ENCODE results near the gene RWDD3.

Gene RWDD3

DNA sequence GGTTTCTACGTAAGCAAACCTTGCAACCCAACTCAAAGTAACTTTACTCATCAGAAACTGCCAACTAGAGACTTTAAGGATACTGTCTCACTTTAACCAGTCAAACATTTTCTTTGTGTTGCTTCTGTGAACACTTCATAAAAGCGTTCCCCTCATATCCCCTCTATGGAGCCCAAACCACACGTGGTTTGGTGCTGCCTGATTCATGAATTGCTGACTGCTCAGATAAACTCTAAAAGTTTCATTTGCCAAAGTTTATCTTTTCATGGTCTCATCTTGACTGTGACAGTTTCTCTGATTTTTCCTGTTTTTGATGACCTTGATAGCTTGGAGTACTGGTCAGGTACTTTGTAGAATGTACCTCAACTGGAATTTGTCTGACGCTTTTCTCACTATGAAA is 14.6 kb upstream of the RWDD3 start:
- H3K9me3 ChIP-seq (ENCODE audit: control insufficient read depth, insufficient read depth, low read length): no peaks in the 10 kb centered on the region; the same call in 1 of the 2 replicates
- no peak overlapping the region for H3K9ac ChIP-seq (ENCODE audit: low read depth, low read length)
- H3K36me3 ChIP-seq (ENCODE audit: insufficient read depth, low read length): no peaks in the 10 kb centered on the region
- H3K4me1 ChIP-seq (ENCODE audit: insufficient read depth, low read length): peaks cover 6% of the 10 kb centered on the region; the same call in 1 of the 2 replicates

DNA sequence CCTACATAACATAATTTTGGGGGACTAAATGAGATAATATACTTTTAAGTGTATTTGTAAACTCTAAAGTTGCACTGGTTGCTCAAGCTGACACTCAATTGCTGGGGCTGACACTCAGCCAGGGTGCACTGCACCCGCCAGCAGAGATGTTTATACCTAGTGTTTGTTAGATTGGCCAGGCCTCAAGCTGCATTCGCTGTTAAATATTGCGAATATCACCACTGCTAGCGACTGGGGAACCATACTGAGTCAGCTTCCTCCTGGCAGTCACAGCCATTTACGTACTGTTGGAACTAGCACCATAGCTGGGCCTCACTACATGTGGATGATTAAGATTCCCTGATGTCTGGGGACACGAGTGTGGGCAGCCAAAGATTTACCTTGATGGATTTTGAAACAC is 12.7 kb upstream of the RWDD3 start:
- peaks cover 6% of the 10 kb centered on the region; the same call in 1 of the 2 replicates for H3K4me1 ChIP-seq (ENCODE audit: insufficient read depth, low read length)
- H3K9ac ChIP-seq (ENCODE audit: low read depth, low read length): no peak overlapping the region
- H3K9me3 ChIP-seq (ENCODE audit: control insufficient read depth, insufficient read depth, low read length): no peaks in the 10 kb centered on the region; the same call in 1 of the 2 replicates
- H3K36me3 ChIP-seq (ENCODE audit: insufficient read depth, low read length): no peaks in the 10 kb centered on the region

DNA sequence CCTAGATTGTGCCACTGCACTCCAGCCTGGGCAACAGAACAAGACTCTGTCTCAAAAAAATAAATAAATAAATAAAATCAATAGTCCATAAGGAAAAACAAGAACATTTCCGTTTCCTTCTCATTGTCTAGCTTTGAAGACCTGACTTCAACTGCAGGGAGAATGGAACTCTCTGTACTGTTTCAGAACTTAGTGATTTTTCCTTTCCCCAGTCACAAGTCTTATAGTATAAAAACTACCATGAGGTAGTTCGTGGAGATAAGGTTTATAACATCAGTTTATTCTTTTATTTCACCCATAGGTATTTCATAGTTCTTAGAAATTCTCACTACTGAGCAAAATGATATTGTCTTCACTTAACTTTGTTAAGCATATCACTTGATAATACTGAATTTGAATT is 11.4 kb upstream of the RWDD3 start:
- Histone ChIP-seq H3K36me3 (ENCODE audit: insufficient read depth, low read length) (no peaks in the 10 kb centered on the region), H3K9ac (ENCODE audit: low read depth, low read length) (no peak overlapping the region), H3K9me3 (ENCODE audit: control insufficient read depth, insufficient read depth, low read length) (no peaks in the 10 kb centered on the region; the same call in 1 of the 2 replicates), H3K4me1 (ENCODE audit: insufficient read depth, low read length) (peaks cover 6% of the 10 kb centered on the region; the same call in 1 of the 2 replicates)

DNA sequence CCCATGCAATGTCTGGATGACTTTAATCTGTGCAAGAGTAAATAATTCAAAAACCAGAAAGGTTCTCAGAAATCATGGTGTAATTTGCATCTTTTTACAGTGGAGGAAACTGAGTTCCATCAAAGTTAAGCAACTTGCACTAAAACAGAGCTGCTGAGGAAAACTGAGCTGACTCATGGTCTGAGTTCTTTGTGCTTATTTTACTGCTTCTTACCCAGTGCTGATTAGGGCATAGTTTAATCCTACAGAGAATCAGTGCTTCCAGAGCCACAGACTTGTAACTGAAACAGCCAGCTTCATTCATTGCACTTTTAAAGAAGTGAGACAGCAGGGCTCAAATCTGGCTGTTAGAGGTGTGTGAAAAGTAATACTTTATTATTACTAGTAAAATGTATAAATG is 10.9 kb upstream of the RWDD3 start:
- no peak overlapping the region for H3K9ac ChIP-seq (ENCODE audit: low read depth, low read length)
- no peaks in the 10 kb centered on the region; the same call in 1 of the 2 replicates for H3K9me3 ChIP-seq (ENCODE audit: control insufficient read depth, insufficient read depth, low read length)
- no peaks in the 10 kb centered on the region for H3K36me3 ChIP-seq (ENCODE audit: insufficient read depth, low read length)
- peaks cover 6% of the 10 kb centered on the region; the same call in 1 of the 2 replicates for H3K4me1 ChIP-seq (ENCODE audit: insufficient read depth, low read length)

DNA sequence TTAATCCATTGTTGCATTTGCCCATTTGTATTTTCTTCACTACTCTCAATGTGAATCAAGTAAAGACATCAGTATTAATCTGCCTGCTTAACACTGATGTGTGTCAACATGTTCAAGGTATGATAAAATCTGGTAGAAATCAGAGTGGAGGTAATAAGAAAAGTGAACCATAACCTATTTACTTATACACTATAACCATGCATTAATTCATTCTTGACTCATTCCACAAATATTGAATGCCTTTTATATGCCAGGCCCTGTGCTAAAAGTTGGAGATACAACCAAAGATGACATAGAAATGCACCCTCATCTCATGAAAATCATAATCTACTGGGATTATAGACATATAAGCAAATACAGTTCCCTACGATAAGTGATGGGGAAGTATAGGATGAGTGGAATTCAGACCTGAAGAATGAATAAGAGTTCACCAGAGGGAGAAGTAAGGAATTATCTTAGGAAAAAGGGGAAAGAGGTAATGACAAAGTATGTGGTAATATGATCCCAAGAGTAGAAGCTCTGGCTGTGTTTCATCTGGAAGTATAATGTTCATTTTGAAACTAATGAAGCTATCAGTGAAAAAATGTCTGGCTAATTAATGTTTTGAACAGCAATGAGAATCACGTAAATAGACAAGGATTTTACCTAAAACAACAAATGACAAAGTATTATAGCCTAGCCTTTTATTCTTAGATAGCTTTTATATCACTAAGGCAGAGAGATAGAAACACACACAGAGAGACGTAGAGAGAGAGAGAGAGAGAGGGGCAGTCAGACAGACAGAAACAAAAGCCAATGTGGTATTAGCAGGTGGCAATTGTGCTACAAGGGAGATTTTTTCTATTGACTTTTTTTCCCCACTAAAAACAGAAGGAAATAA is 7.0 kb upstream of the RWDD3 start:
- Histone ChIP-seq H3K4me1 (ENCODE audit: insufficient read depth, low read length) (no peaks in the 10 kb centered on the region), H3K9me3 (ENCODE audit: control insufficient read depth, insufficient read depth, low read length) (no peaks in the 10 kb centered on the region), H3K9ac (ENCODE audit: low read depth, low read length) (no peak overlapping the region), H3K36me3 (ENCODE audit: insufficient read depth, low read length) (no peaks in the 10 kb centered on the region)

DNA sequence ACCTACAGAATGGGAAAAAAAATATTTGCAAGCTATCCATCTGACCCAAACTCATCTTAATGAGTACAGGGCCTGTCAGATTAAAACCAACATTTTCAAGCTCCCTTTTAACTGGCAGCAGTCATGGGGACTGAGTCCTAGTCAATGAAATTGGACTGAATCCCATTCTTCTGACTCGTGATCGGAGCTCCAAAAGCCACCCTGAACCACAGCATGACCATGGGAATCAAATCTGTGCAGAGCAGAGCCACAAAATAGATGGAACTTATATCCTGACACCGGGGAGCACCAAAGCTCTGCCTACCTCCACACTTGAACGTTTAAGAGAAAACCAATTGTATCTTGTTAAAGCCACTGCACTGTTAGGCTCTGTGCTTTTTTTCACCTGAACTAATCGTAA is 5.0 kb upstream of the RWDD3 start:
- no peak overlapping the region for H3K9ac ChIP-seq (ENCODE audit: low read depth, low read length)
- H3K36me3 ChIP-seq (ENCODE audit: insufficient read depth, low read length): no peaks in the 10 kb centered on the region
- no peaks in the 10 kb centered on the region for H3K4me1 ChIP-seq (ENCODE audit: insufficient read depth, low read length)
- H3K9me3 ChIP-seq (ENCODE audit: control insufficient read depth, insufficient read depth, low read length): no peaks in the 10 kb centered on the region

DNA sequence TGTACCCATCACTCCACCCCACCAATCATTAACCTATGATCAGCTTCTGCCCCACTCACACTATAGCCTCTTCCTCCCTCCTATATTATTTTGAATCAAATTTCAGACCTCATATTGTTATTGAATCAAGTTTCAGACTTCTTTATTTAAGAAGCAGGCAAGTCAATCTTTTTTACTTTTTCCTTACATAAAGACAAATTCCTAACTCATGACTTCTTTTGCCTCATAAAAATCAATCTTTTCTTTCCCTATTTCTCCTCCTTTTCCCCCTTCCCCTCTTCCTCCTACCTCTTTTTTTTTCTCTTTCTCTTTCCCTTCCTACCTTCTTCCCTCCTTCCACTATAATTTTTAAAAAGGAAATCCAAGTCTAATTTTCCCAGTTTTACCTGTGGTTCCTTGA is 4.3 kb upstream of the RWDD3 start:
- no peaks in the 10 kb centered on the region for H3K4me1 ChIP-seq (ENCODE audit: insufficient read depth, low read length)
- no peak overlapping the region for H3K9ac ChIP-seq (ENCODE audit: low read depth, low read length)
- no peaks in the 10 kb centered on the region for H3K36me3 ChIP-seq (ENCODE audit: insufficient read depth, low read length)
- no peaks in the 10 kb centered on the region for H3K9me3 ChIP-seq (ENCODE audit: control insufficient read depth, insufficient read depth, low read length)

DNA sequence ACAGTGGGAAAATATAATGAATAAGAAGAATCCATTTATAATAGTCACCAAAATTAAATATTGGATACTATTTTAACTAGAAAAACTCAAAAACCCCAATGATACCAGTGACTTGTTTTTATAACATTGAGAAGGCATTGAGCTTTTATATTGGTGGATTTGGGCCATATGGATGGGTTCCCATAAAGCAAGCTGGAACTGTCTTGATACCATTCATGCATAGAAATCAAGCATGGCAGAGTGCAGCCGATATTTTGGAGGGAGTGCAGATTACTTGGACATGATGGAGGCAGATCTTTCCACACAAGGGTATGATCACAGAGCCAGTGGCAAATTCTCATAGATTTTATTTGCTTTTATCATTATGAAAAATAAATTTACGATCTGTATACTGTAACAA is 3.8 kb upstream of the RWDD3 start:
- Histone ChIP-seq H3K9me3 (ENCODE audit: control insufficient read depth, insufficient read depth, low read length) (no peaks in the 10 kb centered on the region), H3K36me3 (ENCODE audit: insufficient read depth, low read length) (no peaks in the 10 kb centered on the region), H3K9ac (ENCODE audit: low read depth, low read length) (no peak overlapping the region), H3K4me1 (ENCODE audit: insufficient read depth, low read length) (no peaks in the 10 kb centered on the region)

DNA sequence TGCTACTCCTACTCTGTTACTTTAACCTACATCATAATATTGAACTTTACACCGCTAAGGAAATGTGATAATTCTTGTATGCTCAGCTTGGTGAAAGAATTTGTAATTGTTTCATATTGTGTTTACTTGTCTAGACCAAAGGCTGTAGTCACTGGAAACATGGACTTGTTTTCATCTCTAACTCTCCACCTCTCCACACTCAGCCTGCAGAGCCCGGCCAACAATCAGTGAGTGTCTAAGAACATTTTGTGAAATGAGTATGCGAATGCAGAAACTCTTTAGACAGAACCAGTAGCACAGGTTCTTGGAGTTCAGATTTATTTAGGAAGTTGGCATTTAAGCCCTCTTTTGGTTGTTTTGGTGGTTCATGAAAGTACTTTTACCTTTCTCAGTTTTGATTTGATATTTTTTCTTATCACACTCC is 3.2 kb upstream of the RWDD3 start:
- Histone ChIP-seq H3K9ac (ENCODE audit: low read depth, low read length) (no peak overlapping the region), H3K4me1 (ENCODE audit: insufficient read depth, low read length) (no peaks in the 10 kb centered on the region), H3K9me3 (ENCODE audit: control insufficient read depth, insufficient read depth, low read length) (no peaks in the 10 kb centered on the region), H3K36me3 (ENCODE audit: insufficient read depth, low read length) (no peaks in the 10 kb centered on the region)

DNA sequence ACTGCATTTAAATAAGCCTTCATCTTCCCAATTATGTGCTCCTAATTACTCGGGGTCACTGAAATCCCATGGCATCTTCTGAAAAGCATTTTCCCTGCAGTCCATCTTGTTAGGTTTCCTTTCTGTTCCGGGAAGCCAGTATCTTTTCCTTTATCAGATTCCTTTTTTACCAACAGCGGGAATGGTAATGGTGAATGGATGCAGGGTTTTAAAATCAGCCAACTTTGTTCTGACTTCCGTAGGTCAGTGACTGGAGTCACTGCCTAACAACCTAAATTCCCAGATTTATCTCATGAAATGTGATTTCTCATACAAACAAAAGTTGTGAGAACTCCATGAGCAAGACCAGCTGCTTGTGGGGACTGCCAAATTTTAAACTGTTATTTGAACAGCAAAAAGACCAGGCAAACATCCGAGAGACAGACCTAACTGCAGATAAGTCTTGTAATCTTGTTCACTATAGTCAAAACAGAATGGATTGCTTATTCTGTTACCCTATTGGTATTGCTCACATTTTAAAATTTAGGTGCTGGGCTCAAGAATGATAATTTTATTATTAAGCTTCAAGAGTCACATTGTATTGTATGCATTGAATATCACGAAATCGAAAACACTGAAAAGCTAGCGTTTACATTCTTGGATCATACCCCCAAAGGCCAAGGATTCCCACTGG is 1.2 kb upstream of the RWDD3 start:
- no peaks in the 10 kb centered on the region for H3K4me1 ChIP-seq (ENCODE audit: insufficient read depth, low read length)
- no peaks in the 10 kb centered on the region for H3K9me3 ChIP-seq (ENCODE audit: control insufficient read depth, insufficient read depth, low read length)
- H3K9ac ChIP-seq (ENCODE audit: low read depth, low read length): peak overlapping the region; percentile 94; the same call in 1 of the 2 replicates
- no peaks in the 10 kb centered on the region for H3K36me3 ChIP-seq (ENCODE audit: insufficient read depth, low read length)

DNA sequence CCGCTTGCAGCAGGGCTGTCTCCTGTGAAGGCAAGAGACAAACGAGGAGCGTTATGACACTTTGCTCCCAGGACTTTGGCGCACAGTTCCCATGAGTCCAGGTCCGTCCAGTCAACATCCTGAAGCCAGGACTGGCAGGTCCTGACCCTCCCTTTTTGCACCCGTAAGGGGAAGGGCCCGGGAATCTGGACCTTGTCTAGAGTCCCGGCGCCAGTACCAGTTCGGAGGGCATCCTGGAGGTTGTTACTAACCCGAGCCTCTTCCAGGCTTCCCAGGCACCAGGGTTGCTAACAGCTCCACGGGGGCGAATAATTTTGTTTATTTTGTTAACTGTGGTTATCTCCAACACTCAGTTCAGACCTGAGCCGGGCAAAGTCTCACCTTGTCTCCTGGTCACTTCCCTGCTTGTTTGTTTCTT is 682 bp upstream of the RWDD3 start:
- Histone ChIP-seq H3K9me3 (ENCODE audit: control insufficient read depth, insufficient read depth, low read length) (no peaks in the 10 kb centered on the region), H3K9ac (ENCODE audit: low read depth, low read length) (peak overlapping the region; percentile 94; the same call in 1 of the 2 replicates), H3K36me3 (ENCODE audit: insufficient read depth, low read length) (no peaks in the 10 kb centered on the region), H3K4me1 (ENCODE audit: insufficient read depth, low read length) (no peaks in the 10 kb centered on the region)

DNA sequence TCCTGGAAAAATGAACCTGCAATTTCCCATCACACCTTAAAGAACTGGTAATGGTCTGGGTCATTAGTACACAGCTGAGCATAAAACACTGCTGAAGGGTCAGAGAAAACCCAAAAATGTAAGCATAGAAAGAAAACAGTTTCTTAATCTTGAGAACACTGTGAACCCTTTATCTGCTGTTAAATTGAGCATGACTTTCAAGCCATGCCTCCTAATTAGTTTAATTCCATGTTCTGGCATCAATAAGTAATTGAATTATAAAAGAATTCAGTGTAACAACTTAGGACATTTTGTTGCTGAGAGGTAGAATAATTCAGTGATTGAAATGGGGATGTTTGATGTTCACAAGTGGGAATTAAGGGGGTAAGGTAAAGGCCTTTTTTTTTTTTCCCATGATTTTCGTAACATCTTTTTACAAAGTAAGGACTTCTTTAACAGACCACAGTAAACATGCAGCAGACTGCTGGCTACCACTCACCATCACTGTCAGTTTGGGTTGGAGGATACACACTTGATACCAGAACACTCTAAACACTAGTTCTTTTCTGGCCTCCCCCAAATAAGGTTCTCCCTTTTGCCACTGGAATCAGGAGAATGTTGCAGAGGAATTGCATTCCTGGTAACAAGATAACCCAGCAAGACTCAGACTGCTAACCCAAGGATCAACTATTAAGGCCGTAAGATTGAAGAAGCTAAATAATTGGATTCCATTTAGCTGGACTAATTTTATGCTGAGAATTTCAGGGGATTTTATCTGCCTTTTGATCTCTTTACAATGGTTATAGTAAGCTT is 3.0 kb downstream of the RWDD3 start:
- no peak overlapping the region for H3K9ac ChIP-seq (ENCODE audit: low read depth, low read length)

DNA sequence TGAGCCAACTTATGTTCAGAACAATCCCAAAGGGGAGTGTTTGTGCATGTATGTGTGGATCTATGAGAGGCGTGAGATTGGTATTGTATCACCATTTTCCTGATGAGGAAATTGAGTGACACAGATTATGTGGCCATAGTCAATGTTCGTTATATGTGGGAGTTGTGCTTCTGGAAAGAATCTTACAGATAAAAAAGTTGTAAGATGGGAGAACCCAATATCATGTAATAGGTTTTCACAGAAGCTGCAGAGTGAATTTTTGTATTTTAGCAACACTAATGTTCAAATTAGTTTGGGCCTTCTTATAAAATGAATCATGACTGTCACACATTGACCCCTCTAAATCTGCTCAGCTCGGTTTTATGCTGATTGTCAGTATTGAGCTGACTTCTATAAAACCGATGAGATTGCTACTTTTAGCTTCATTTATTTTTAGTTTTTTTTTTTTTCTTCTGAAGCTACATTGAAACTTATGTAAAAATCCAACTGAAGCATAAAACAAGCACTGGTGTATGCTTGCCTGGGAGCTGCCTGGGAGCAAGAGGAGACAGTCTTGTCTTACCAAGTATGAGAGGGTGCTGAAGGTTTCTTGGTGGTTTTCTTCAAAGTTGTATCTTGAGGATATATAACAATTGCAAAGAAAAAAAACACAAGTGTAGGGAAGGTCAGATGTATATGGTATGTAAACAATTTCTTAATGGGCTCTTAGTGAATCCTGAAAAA is 4.1 kb downstream of the RWDD3 start:
- Histone ChIP-seq H3K9ac (ENCODE audit: low read depth, low read length) (no peak overlapping the region), H3K9me3 (ENCODE audit: control insufficient read depth, insufficient read depth, low read length) (no peaks in the 10 kb centered on the region), H3K4me1 (ENCODE audit: insufficient read depth, low read length) (no peaks in the 10 kb centered on the region), H3K36me3 (ENCODE audit: insufficient read depth, low read length) (peaks cover 8% of the 10 kb centered on the region)

More for the DNA sequence above, 3.0 kb downstream of the RWDD3 start:
- Histone ChIP-seq H3K36me3 (ENCODE audit: insufficient read depth, low read length) (peaks cover 8% of the 10 kb centered on the region), H3K9me3 (ENCODE audit: control insufficient read depth, insufficient read depth, low read length) (no peaks in the 10 kb centered on the region), H3K4me1 (ENCODE audit: insufficient read depth, low read length) (no peaks in the 10 kb centered on the region)

DNA sequence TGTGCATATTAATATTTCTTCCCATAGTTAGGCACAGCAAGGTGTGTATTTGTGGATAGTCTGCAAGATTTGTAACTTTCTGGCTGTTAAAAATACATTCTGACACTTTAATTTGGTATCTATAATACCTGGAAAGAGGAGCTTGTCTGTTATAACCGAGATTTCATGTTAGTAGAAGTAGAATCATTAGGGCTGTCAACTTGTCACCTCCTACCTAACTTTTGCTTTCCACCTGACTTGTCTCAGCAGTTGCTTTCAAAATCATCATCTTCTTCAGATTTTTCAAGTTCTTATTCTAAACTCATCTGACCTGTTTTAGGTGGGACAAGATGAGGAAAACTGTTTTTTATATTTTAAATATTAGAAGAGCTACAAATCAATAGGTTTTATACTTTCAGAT is 11.0 kb downstream of the RWDD3 start:
- Histone ChIP-seq H3K9ac (ENCODE audit: low read depth, low read length) (no peak overlapping the region), H3K36me3 (ENCODE audit: insufficient read depth, low read length) (peaks cover 3% of the 10 kb centered on the region; the same call in 1 of the 2 replicates), H3K4me1 (ENCODE audit: insufficient read depth, low read length) (no peaks in the 10 kb centered on the region; the same call in 1 of the 2 replicates), H3K9me3 (ENCODE audit: control insufficient read depth, insufficient read depth, low read length) (no peaks in the 10 kb centered on the region)
